ENCODE measurements around the gene NPSR1. TPM values are rescaled to one million over a fixed set of nuclear protein-coding genes. Genes with fewer than 3 reads are reported as not detected.

NPSR1 gene
- total and polyA plus RNA-seq, 8 donors, result not detected

DNA sequence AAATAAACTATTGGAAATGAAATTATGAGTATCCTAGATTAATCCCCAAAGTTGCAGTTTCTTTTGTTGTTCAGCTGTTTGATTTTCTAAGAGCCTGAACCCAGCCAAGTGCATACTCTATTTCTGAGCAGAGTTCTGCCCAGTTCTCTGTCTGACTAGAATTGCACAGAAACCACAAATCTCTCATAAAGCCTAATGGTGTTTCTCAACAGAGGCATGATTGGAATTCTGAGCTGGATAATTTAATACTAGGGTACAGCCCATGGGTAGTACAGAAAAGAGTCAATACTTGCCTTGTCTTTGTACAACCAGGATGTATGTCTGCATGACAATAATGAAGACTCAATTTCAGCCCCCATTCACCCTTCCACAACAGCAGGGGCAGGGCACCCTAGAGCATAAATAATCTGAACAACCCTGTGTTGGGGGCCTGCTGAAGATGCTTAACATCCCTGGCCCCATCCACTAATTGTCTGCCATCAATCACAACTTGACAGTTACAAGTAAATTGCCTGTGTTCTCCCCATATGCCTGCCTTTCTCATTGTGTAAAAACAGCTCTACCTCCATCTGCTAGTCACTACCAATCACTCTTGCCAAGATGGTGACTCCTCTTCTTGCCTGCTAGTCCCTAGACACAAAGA, 114.4 kb downstream of the NPSR1 start:
- Histone ChIP-seq H3K27ac (no peak overlapping the region), H3K36me3 (no peaks in the 10 kb centered on the region), H3K9me3 (peaks cover 0 to 14% of the 10 kb centered on the region in 2 donors), H3K4me3 (no peak overlapping the region), H3K4me1 (no peaks in the 10 kb centered on the region), H3K27me3 (no peaks in the 10 kb centered on the region)
- no peak for ATAC-seq
- TF ChIP-seq, protein P1, sequence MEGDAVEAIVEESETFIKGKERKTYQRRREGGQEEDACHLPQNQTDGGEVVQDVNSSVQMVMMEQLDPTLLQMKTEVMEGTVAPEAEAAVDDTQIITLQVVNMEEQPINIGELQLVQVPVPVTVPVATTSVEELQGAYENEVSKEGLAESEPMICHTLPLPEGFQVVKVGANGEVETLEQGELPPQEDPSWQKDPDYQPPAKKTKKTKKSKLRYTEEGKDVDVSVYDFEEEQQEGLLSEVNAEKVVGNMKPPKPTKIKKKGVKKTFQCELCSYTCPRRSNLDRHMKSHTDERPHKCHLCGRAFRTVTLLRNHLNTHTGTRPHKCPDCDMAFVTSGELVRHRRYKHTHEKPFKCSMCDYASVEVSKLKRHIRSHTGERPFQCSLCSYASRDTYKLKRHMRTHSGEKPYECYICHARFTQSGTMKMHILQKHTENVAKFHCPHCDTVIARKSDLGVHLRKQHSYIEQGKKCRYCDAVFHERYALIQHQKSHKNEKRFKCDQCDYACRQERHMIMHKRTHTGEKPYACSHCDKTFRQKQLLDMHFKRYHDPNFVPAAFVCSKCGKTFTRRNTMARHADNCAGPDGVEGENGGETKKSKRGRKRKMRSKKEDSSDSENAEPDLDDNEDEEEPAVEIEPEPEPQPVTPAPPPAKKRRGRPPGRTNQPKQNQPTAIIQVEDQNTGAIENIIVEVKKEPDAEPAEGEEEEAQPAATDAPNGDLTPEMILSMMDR (IDR thresholded peaks at IDR 0.05), result no peak
- intact Hi-C loops (cut with DNase I), result no loop called here
- no peak for DNase-seq

DNA sequence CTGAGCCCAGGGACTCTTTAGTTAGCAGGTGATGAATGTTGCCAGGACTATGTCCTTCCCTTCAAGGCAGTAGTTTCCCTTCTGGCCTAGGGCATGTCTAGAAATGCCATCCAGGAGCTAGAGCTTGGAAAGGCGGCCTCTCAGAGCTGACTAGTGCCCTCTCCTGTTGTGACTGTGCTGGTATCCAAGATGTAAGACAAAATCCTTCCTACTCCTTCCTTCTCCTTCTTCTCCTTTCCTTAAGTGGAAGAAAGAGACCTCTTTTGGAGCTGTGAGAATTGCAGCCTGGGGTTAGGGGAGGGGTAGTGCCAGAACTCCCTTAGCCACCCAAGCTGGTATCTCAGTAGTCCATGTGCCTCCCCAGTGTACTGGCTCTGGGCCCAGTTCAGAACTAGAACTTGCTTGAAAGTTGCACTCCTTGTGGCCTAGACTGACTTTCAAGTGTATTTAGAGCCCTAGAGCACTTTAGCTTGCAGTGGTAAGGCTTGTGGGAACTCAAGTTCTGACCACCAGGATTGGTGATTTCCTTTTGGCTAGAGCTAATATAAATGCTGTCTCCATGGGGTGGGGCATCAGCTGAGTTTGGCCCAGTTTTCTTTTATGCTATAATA, 118.8 kb downstream of the NPSR1 start:
- TF ChIP-seq, protein P1 (IDR thresholded peaks at IDR 0.05), result no peak
- Histone ChIP-seq H3K27ac (no peak overlapping the region), H3K9me3 (peaks cover 0 to 19% of the 10 kb centered on the region in 2 donors), H3K4me1 (no peaks in the 10 kb centered on the region), H3K27me3 (no peaks in the 10 kb centered on the region), H3K36me3 (no peaks in the 10 kb centered on the region), H3K4me3 (no peak overlapping the region)
- ATAC-seq (no peak), DNase-seq (no peak)
- intact Hi-C loops (cut with DNase I), result no loop called here

DNA sequence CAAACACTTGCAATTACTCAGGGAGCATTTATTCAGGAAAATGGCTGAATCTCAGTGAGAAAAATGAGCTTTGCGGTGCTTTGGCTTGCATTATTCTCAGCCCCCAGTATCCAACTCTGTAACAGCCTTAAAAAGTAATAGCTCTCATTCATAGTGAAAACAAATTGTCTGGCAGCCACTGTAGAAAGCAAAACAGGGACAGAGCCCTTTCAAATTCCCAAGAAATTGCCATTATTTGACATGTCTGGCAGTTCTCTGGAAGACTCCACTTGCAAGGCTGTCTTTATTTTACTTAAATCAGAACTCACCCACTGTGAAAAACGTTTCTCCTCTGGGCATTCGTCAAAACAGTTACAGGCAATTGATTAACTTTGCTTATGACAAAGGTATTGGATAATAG, 122.5 kb downstream of the NPSR1 start:
- H3K27ac ChIP-seq, result no peak overlapping the region
- DNase-seq (no peak), ATAC-seq (no peak)
- H3K27me3 ChIP-seq, result no peaks in the 10 kb centered on the region
- no peaks in the 10 kb centered on the region for H3K4me1 ChIP-seq
- H3K4me3 ChIP-seq, result no peak overlapping the region
- peaks cover 0 to 39% of the 10 kb centered on the region in 2 donors for H3K9me3 ChIP-seq
- intact Hi-C loops (cut with DNase I), result no loop called here
- TF ChIP-seq, protein P1 (IDR thresholded peaks at IDR 0.05), result no peak
- H3K36me3 ChIP-seq, result no peaks in the 10 kb centered on the region

DNA sequence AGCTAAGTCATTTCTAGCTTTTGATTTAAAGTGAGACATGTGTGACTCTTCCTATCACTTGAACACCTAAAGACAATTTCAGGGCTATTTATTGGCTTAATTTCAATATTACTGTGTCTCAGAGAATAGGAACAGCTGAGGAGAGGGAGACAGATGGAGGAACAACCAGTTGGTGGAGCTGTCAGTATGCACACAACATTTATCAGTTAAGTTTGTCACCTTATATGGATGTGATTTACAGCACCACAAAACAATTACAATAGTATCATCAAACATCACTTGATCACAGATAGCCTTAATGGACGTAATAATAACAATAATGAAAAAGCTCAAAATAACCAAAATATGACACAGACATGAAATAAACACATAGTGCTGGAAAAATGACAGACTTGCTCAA, 129.6 kb downstream of the NPSR1 start:
- DNase-seq (no peak), ATAC-seq (no peak)
- Histone ChIP-seq H3K9me3 (peaks cover 0 to 19% of the 10 kb centered on the region in 2 donors), H3K36me3 (no peaks in the 10 kb centered on the region), H3K4me3 (no peak overlapping the region), H3K4me1 (no peaks in the 10 kb centered on the region), H3K27me3 (no peaks in the 10 kb centered on the region), H3K27ac (no peak overlapping the region)
- intact Hi-C loops (cut with DNase I), result no loop called here
- TF ChIP-seq, protein P1 (IDR thresholded peaks at IDR 0.05), result no peak

DNA sequence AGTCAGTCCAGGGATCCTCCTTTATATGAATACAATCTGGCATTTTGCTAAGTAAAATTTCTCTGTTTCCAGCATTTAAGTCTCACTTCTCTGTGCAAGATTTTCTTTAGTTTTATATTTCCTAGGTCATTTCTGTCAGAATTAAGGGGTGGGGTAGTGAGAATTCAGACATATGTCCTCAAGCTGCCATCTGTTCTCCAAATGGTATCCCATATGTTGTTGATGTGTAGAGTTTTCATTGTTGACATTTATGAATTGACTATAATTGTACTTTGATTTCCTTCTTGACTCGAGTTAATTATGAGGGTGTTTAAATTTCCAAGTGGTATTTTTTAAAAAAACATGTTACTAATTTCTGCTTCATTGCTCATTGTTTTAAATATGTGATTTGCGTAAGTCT, 148.8 kb downstream of the NPSR1 start:
- intact Hi-C loops (cut with DNase I), result no loop called here
- no peaks in the 10 kb centered on the region for H3K27me3 ChIP-seq
- H3K27ac ChIP-seq, result no peak overlapping the region
- H3K4me3 ChIP-seq, result no peak overlapping the region
- no peak for DNase-seq
- H3K4me1 ChIP-seq, result no peaks in the 10 kb centered on the region
- TF ChIP-seq, protein P1 (IDR thresholded peaks at IDR 0.05), result no peak
- H3K36me3 ChIP-seq, result no peaks in the 10 kb centered on the region
- peaks cover 0 to 8% of the 10 kb centered on the region in 2 donors for H3K9me3 ChIP-seq
- ATAC-seq, result no peak
